Activated gamma-delta T cell (primary cell): ENCODE results near the gene MIOS.

Source experiments
- DNase-seq: peaks from one replicate; lab custom pipeline; 2025; lab: John Stamatoyannopoulos, UW

Gene MIOS

DNA sequence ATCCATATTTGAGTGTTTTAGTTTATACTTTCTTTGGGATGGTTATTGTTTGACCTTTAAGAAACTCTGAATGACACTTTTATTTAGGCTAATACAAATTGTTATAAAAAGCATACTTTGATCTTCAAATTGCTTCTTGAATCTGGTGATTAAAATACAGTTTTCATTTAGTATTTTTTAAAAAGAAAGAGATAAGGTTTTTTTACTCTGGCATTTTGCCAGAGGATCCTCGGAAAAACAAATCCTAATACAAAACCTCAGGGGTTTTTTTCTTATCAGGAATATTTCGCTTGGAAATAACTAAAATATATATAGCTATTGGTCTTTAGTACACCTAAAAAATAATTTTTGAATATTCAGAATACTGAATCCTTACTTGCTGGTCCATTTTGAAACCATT lies 17.0 kb downstream of the MIOS start:
- no peak for DNase-seq

DNA sequence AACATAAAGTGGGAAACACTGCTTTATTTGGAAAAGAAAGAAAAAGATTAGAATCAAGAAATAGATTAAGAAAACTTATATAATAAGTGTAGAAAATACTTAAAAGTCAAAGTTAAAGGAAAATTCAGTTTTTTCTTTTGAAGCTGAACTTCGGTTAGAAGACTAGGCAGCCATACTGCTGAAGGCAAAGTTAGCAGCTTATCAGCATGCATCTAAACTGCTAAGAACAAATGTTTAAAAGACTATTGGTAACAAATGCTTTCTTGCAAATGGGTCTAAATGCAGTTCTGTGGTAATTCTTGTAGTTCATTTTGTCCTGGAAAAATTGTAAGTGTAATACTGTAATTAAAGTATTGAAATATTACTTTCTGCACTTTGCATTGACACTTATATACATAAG lies 18.0 kb downstream of the MIOS start:
- DNase-seq: no peak

DNA sequence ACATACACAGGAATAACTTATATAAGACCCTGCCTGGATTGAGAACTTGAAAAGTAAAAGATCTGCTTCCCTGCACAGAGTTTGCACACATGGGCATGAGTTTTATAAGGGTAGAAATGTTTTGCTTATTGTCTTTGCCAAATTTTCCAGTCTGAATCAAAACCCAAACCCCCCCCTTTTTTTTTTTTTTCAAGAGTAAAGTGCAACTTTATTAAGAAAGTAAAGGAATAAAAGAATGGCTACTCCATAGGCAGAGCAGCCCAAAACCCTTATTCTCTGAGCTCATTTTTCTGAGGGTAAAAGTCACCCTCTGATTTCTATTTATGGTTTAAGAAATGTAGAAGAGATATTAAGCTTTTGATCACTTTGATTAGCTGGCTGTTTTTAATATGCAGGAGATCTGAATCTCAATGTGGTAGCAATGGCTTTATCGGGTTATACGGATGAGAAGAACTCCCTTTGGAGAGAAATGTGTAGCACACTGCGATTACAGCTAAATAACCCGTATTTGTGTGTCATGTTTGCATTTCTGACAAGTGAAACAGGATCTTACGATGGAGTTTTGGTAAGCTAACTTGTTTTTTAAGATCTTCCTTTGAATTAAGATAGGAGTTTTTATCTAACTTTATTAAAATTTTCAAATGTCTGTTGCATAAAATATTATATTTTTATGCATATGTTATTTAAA lies 18.7 kb downstream of the MIOS start:
- DNase-seq: no peak

DNA sequence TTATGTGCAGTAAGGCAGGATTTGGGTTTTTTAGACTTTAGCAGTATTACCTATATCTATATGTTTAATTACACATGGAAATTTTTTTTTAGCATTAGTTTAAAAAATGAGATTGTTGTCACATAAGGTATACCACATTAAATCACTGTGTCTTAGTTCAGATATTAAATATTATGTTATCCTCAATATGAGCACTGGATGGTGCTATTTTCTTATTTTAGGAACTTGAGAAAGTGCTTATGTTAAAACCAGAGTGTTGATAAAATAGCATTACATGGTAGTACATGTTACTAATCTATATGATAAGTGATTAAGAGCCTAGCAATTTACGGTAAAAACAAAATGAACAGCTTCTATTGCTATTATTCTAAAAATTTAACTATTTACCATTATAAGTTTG lies 28.8 kb downstream of the MIOS start:
- no peak for DNase-seq

DNA sequence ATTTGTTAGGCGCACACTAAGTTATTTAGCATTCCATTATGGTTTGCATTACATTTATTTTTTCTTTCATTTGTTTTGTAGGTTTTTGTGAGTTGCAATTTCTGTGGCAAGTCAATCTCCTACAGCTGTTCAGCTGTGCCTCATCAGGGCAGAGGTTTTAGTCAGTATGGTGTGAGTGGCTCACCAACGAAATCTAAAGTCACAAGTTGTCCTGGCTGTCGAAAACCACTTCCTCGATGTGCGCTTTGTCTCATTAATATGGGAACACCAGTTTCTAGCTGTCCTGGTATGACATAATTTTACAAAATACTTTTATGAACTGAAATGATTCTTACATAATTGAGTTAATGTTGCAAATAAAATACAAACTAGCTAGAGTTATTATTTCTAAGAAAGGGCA lies 29.5 kb downstream of the MIOS start:
- no peak for DNase-seq

DNA sequence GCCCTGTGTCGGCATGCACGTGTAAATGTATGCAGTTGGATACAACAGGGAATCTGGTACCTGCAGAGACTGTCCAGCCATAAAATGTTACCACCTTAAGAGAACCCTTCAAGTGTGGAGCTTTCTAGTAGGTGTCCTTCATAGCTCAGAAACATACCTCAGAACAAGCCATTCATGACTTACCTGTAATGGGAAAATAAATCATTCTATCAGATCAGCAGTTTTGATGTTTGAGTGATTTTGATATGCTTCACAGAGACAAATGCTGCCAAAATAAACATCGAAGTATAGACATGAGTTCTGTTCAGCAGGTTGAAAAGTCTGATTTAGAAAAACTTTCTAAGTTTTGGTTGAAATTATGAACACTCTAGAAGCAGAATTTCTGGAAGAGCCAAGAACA lies 40.3 kb downstream of the MIOS start:
- no peak for DNase-seq

DNA sequence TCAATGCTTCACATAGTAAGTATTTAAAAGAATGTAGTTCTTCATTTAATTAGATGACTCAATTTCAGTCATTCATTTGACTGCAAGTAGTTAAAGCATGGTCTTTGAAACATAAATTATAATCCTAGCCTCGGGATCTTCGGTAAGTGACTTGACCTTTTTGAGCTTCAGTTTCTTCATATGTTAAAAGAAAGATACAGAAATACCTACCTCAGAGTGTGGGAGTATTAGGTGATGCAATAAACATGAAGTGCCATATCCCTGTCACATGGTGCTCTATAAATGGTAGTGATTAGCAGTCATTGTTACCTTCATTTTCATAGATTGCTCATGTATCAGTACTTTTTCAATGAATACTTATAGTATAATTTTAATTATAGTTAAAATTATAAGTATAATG lies 42.6 kb downstream of the MIOS start:
- no peak for DNase-seq

DNA sequence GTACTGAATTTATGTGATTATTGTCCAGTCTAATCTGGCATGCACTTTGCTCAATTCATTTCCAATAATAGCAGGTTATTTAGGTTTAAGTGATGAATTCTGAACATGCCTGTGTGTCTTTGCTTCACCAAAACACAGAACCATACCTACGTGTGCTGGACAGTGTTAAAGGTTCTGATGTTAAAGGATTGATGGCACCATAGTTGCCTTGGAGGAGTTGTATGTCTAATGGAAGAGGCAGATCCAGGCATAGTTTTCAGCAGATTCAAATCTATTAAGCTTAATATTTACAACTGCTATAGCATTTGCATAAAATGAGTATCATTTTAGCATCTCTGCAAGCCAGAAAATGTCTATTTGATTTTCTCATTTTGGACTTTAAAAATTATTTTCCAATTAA lies 45.8 kb downstream of the MIOS start:
- DNase-seq: no peak

DNA sequence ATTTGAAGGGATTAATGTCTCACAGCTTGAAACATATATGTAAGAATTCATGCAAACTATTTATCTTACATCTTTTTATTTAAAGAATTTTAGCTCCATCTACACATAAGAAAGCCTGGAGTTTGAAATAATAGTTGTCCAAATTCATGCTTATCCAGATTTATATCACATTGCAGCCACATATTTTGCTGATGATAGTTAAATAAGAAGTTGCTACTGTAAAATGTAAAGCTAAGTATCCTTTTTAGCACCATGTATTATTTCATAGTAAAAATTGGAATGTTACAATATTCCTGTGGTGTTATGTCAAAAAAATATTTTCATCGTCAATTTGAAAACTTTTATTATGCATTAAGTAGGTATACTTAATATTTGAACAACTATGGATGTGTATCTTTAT lies 46.5 kb downstream of the MIOS start:
- DNase-seq: no peak

DNA sequence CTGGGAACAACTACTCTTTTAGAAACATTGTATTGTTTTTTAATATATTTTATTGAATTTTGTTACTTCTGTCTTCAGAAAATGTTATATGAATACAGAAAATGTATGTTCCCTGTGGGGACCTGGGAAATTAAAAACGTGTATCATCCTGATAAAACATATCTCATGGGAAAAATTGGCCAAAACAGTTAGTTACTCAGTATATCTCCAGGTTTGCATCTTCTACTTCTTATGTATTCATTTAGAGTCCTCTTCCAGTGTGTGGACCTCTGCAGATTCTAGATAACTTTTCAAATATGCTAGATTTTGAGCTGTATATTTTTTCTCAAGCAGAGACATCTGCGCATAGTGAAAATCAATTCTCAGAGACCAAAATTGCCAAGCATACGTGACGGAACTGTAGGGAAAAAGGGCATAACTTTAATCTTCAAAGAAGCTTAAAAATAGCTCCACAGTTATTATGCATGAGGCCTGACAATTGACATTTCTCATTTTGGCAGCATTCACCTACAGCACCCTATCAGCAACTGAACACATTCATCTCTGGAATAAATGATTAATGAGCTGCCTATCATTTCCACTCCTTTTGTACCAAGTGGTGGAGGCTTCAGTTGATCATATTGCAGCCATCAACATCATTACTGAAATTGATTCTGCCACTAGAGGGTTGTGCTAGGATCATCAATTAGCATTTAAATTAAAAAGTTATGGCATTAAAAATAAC lies 47.5 kb downstream of the MIOS start:
- DNase-seq: no peak

DNA sequence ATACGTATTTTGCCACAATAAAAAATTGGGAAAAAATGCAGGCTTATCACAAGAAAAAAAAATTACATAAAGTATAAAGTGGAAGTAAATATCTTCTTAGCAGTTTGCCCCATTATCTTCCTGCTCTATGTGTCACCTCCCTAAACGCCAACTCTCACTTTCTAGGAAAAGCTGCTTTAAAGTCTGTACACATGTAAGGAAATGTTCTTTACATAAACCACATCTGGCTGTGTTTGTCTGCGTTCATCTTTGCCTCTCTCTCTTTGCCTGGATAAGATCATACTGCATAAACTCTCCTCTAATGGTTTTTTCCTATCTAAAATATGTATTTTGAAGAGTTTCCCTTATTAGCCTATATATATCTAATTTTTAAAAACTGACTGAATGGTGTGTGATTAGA lies 50.9 kb downstream of the MIOS start:
- DNase-seq: no peak

DNA sequence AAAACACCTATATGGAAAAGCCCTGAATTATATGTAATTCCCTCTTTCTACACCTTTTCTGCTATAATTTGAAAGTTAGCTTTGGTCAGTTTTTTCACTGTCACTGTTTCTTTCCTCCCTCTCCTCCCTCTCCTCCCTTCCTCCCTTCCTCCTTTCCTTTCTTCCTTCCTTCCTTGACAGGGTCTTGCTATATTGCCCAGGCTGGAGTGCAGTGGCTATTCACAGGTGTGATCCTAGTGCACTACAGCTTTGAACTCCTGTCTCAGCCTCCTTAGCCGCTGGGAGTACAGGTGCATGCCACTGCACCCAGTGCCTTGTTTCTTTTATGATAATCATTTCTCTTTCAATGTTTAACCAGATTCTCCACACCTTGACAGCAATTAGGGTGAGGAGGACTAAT lies 51.7 kb downstream of the MIOS start:
- no peak for DNase-seq

DNA sequence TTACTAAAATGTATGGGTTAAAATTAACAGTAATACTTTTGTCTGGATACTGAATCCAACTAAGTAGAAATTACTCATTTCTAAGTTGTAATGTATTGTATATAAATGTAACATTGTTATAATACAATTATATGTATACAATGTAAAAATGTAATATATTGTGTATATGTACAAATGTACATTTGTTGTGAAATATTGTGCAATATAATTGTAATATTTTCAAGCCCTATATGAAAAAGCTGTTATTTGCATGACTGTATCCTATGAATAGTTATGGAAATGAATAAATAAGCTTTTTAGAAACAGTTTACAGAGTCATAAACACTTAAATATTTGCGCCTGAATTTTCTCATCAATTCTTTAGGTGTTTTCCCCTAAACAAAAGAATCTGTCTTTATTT lies 53.6 kb downstream of the MIOS start:
- DNase-seq: no peak

DNA sequence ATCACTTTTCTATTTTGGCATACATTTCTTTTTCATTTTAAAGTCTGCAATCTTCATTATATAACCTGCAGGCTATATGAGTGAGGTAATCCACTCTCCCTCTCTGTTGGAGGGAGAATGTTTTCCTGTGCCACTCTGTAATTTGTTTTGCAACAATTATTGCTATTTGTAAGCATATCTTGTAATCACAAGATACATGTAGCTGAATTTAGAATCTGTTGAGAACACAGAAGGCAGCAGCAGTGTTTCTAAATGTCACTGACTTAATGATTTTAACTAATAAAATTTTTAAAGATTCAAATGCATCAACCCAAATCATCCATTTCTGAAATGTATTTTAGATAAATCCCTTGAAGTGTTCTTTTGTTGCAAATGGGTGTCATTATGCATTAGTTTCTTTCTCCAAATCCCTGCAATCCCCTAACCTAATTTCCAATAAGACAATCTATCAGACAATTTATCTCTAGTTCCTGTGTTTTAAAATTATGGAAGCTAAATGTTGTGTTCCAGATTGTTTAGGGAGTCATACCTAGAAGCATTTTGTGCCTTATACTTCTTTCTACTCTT lies 54.0 kb downstream of the MIOS start:
- no peak for DNase-seq

DNA sequence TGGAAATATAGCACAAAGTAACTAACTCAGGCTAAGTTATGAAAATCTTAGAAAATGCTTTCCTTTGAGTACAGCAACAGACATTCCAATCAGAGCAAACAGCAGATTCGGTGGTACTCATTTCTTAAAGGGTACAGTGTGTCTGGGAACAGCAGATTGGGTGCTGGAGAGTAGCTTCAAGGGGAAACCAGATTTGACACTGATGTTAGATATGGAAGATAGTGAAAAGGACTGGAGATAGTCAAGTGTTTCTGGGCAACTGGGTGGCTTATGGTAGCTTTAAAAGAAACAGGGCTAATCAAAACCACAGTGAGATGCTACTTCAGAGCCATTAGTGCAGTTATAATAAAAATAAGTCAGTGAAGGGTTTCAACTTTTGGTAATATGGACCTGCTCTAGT lies 61.8 kb downstream of the MIOS start:
- no peak for DNase-seq

DNA sequence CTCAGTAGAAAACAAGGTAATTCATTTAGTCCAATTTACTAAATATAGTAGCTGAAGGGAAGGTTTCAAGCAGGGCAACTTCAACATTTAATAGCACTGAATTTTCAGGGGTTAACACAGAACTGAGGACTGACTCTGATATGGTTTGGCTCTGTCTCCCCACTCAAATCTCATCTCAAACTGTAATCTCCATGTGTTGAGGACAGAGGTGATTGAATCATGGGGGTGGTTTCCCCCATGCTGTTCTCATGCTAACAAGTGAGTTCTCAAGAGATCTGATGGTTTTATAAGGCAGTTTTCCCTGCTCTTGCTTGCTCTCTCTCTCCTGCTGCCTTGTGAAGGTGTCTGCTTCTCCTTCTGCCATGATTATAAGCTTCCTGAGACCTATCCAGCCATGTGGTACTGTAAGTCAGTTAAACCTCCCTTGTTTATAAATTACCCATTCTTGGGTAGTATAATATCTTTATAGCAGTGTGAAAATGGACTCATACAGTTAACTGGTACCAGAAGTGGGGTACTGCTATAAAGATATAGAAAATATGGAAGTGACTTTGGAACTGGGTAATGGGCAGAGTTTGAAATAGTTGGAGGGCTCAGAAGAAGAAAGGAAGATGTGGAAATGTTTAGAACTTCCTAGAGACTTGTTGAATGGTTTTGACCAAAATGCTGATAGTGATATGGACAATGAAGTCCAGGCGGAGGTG lies 64.1 kb downstream of the MIOS start:
- no peak for DNase-seq

DNA sequence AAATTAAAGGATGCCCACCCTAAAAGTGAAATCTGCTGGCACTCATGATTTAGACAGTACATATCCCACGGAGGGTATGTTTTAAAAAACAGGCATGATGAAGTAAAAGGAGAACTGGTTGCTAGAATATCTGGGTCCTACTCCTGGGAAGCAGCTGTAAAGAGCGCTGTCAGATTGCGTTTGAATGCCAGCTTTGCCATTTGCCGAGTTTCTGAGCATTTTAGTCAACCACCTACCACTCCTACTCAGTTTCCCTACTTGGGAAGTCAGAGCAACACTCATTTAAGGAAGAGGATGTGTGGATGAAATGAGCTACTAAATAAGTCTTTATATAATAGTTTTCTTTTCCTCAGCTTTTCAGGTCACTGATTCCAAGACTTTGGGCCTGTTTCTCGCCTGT lies 72.7 kb downstream of the MIOS start:
- no peak for DNase-seq

DNA sequence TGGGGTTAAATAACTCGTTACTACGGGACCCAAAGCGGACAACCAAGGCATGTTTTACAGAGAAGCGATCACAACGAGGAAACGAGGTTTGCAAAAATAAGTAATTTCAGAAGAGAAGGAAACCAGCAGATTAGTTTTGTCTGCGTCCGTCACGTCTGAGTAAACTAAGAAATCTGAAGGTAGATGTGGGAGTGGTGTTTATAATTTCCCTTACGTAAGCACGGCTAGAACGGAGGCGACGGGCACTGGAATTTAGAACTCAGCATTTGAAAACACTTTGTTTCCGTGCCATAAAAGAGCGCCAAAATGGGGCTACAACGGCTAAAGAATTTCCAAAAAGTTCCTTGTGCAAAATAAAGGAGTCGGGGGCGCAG lies 73.2 kb downstream of the MIOS start:
- no peak for DNase-seq

DNA sequence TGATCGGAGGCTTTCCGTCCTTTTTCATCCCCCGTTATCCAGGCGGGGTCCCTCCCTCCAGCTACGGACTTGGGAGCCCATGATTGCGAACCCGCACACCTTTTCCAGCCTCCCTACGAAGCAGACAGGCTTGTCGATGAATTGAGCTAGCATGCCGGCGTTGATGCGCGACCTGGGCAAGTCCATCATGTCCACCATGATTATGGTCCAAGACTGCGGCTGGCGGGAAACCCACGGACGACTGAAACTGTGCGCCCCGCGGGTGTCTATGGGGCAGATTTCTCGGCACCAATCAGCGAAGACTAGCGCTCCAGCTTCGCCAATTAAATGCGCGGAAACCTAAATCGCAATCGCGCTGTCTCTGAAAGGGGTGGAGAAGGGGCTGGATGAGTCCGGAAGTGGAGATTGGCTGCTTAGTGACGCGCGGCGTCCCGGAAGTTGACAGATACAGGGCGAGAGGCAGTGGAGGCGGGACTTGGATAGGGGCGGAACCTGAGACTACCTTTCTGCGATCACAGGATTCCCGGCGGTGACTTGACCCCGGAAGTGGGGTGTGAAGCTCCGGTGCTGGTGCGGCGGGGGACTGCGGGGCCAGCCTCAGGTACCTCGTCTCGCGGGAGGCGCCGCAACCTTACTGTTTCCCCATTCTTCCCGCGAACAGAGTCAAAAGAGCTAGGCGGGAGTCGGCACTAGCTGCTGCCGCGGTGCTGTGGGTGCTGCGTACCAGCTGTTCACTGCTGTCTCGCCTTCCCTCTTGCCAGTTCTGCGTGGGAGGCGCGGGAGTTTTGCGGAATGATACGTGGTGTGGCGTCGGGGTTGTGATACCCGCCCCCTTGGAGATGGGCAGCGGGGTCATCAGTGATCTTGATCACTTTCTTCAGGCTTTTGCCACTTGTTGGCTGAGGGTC lies 73.8 kb downstream of the MIOS start, which contains the start of gene UMAD1:
TSS of gene UMAD1 (plus strand) at position 532 of the 908 bp plus-strand sequence. CDS start 32,620 bp downstream, outside the sequence.
- peak; percentile 85 for DNase-seq

DNA sequence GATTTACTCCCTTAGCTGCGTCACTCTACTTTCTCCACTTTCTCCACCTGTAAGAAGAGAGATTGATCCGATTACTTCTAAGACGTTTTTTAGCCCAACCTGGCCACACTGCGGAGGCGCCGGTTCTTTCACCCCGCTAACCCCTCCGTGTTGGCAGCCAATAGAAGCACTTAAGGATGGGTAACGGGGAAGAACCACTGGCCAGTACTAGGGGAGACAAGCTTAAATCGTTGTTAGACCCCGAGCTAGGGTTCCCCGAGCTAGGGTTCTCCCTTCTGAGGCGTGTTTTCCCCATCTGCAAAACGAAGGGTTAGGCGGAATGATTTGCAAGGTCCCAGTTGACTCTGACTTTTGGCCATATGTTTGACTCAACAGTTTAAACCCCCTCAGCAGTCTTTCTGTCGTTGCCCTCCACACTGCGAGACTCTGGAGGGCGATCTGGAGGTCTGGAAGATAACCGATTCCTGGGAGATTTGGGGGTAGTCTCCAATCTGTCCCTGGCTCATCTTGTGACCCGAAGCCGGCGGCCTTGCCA lies 74.5 kb downstream of the MIOS start:
- no peak for DNase-seq

DNA sequence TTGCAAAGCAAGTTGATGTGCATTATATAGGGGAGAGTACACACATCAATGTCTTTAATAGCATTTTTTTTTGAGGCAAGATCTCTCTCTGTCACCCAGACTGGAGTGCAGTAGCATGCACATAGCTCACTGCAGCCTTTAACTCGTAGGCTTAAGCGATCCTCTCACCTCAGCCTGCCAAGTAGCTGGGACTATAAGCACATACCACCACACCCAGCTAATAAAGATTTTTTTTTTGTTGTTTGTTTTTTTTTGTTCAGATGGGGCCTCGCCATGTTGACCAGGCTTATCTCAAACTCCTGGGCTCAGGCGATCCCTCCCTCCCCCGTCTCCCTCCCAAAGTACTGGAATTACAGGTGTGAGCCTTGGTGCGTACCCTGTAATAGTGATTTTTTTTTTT lies 75.4 kb downstream of the MIOS start:
- no peak for DNase-seq
